A549 (cell line): ENCODE results near the gene SLTM.

Source experiments
- CBX8 ChIP-seq: fragments of 200-600 bp; sonication (generic); IDR thresholded peaks from 2 replicates; pipeline ENCODE4 v1.6.1; 2016
- CHD2 ChIP-seq: fragments of 150-350 bp; IDR thresholded peaks from 2 replicates; pipeline ENCODE4 v1.6.1; 2014; ENCODE audit warnings: low read length; ENCODE audit not compliant: partially characterized antibody
- CHD4 ChIP-seq: fragments of 200-600 bp; sonication (generic); IDR thresholded peaks from 2 replicates; pipeline ENCODE4 v1.6.1; 2016; ENCODE audit warnings: antibody characterized with exemption, mild to moderate bottlenecking, borderline replicate concordance
- KDM5A ChIP-seq: fragments of 200-600 bp; sonication (generic); IDR thresholded peaks from 2 replicates; pipeline ENCODE4 v1.6.1; 2016; ENCODE audit warnings: antibody characterized with exemption, mild to moderate bottlenecking
- POLR2A ChIP-seq: IDR thresholded peaks from 2 replicates; pipeline ENCODE4 v1.6.1; 2012; ENCODE audit warnings: mild to moderate bottlenecking, low read length
- TF ChIP-seq, protein P1 (sequence below): fragments of >200 bp; sonication (Bioruptor Twin); formaldehyde crosslinking; IDR thresholded peaks from 3 replicates; pipeline ENCODE4 v1.5.1; 2016
- TF ChIP-seq, protein P2 (sequence below): fragments of 250-450 bp; sonication (Bioruptor Pico); IDR thresholded peaks from 2 replicates; pipeline ENCODE4 v1.5.0; 2021; ENCODE audit warnings: mild to moderate bottlenecking, moderate library complexity, borderline replicate concordance
- TF ChIP-seq, protein P3 (sequence below): IDR thresholded peaks from 2 replicates; pipeline ENCODE4 v1.6.1; 2012

DNA sequence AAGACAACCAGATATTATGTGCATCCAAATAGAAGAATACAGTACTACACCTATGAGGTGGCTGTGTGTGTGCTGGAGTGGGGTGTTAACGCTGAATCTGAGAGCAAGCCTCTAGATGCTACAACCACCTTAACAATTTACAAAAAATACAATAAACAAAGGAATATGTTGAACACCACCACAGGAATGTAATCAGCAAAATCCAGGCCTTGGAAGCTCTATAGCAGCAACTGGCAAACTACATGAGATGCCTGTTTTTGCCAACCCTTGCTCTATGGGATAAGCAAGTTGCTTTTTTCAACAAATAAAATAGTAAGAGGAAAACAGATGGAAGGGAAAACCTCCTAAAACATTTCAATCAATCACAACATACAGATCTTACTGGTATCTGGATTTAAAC, 23.9 kb downstream of the SLTM start:
- TF ChIP-seq POLR2A (no peak), CHD4 (no peak), CBX8 (no peak), KDM5A (no peak), CHD2 (no peak)
- TF ChIP-seq, protein P1, sequence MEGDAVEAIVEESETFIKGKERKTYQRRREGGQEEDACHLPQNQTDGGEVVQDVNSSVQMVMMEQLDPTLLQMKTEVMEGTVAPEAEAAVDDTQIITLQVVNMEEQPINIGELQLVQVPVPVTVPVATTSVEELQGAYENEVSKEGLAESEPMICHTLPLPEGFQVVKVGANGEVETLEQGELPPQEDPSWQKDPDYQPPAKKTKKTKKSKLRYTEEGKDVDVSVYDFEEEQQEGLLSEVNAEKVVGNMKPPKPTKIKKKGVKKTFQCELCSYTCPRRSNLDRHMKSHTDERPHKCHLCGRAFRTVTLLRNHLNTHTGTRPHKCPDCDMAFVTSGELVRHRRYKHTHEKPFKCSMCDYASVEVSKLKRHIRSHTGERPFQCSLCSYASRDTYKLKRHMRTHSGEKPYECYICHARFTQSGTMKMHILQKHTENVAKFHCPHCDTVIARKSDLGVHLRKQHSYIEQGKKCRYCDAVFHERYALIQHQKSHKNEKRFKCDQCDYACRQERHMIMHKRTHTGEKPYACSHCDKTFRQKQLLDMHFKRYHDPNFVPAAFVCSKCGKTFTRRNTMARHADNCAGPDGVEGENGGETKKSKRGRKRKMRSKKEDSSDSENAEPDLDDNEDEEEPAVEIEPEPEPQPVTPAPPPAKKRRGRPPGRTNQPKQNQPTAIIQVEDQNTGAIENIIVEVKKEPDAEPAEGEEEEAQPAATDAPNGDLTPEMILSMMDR, result no peak
- TF ChIP-seq, protein P2, sequence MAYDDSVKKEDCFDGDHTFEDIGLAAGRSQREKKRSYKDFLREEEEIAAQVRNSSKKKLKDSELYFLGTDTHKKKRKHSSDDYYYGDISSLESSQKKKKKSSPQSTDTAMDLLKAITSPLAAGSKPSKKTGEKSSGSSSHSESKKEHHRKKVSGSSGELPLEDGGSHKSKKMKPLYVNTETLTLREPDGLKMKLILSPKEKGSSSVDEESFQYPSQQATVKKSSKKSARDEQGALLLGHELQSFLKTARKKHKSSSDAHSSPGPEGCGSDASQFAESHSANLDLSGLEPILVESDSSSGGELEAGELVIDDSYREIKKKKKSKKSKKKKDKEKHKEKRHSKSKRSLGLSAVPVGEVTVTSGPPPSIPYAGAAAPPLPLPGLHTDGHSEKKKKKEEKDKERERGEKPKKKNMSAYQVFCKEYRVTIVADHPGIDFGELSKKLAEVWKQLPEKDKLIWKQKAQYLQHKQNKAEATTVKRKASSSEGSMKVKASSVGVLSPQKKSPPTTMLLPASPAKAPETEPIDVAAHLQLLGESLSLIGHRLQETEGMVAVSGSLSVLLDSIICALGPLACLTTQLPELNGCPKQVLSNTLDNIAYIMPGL (CRISPR knock-in tag), result no peak
- TF ChIP-seq, protein P3, sequence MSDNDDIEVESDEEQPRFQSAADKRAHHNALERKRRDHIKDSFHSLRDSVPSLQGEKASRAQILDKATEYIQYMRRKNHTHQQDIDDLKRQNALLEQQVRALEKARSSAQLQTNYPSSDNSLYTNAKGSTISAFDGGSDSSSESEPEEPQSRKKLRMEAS, result no peak
